Gastroesophageal sphincter (tissue), 4 donors: Measurements from ENCODE around the gene MTA1. TPM values are rescaled to one million over a fixed set of nuclear protein-coding genes. Genes with fewer than 3 reads are reported as not detected.

ENCODE experiments used
- ATAC-seq: fragments of 150-250 bp; one replicate; pipeline ENCODE4 v1.9.1; 2016; ENCODE audit warnings: mild to moderate bottlenecking, moderate library complexity
- H3K27ac ChIP-seq, 4 donors: fragments of 200-600 bp; sonication (generic) in 3 of 4; 1 replicate in 3 of 4; 2 replicates in 1 of 4; pipeline ENCODE4 v1.5.1; 2016 to 2019
- H3K27me3 ChIP-seq: fragments of 200-600 bp; sonication (generic); one replicate; pipeline ENCODE4 v1.5.1; 2019
- H3K36me3 ChIP-seq, 2 donors: fragments of 200-600 bp; sonication (generic); one replicate each; pipeline ENCODE4 v1.5.1; 2019; ENCODE audit warnings: control low read depth in 1 of 2
- H3K4me1 ChIP-seq, 3 donors: fragments of 200-600 bp; sonication (generic); 1 replicate in 2 of 3; 2 replicates in 1 of 3; pipeline ENCODE4 v1.5.1; 2016 to 2019; ENCODE audit warnings: control low read depth in 2 of 3
- H3K4me3 ChIP-seq, 2 donors: fragments of 200-600 bp; sonication (generic); one replicate each; pipeline ENCODE4 v1.5.1; 2019; ENCODE audit warnings: mild to moderate bottlenecking in 1 of 2, moderate library complexity in 1 of 2
- H3K9me3 ChIP-seq, 3 donors: fragments of 200-600 bp; sonication (generic); one replicate each; pipeline ENCODE4 v1.5.1; 2017 to 2019; ENCODE audit warnings: control low read depth in 2 of 3
- CTCF ChIP-seq, 4 experiments: fragments of 200-600 bp in 2 of 4; fragments of 450-650 bp in 2 of 4; sonication (generic) in 1 of 4; IDR thresholded peaks; one replicate each; pipeline ENCODE4 v1.5.1; 2017 to 2019; ENCODE audit warnings: antibody characterized with exemption in 4 of 4, mild to moderate bottlenecking in 2 of 4, moderate library complexity in 2 of 4
- EP300 ChIP-seq: sonication (generic); formaldehyde crosslinking; IDR thresholded peaks from one replicate; pipeline ENCODE4 v1.6.1; 2017; ENCODE audit warnings: antibody characterized with exemption, mild to moderate bottlenecking
- POLR2A ChIP-seq, 2 donors: fragments of 450-650 bp; IDR thresholded peaks; one replicate each; pipeline ENCODE4 v1.6.1; 2017; ENCODE audit warnings: antibody characterized with exemption in 2 of 2, mild to moderate bottlenecking in 2 of 2, moderate library complexity in 1 of 2
- POLR2AphosphoS5 ChIP-seq: sonication (generic); formaldehyde crosslinking; IDR thresholded peaks from one replicate; pipeline ENCODE4 v1.6.1; 2017; ENCODE audit warnings: antibody characterized with exemption
- WGBS, 2 donors: methylation state at CpG; one replicate each; pipeline ENCODE4 v1.1.5; 2018; ENCODE audit warnings: low coverage in 1 of 2; 5-methylcytosine and 5-hydroxymethylcytosine counted together
- total RNA-seq, 4 donors: library from RNA; depleted of rRNA; stranded (reverse); fragments of >200 nt; gene quantifications; one replicate each; pipeline ENCODE4 v1.1.0, GENCODE V29; 2016

MTA1 gene
- total RNA-seq, 4 donors from 2014 or later = 48.0 to 83.5 (median 58.7) TPM

- peaks cover 0 to 73% (median 50%) of the 10 kb centered on the region in 3 donors for H3K4me1 ChIP-seq
- peak overlapping the region; percentile 85 to 97 (median 94) for H3K27ac ChIP-seq
- TF ChIP-seq POLR2AphosphoS5 = no peak
- peak in 3 of 4 experiments; percentile 78 for TF ChIP-seq CTCF (IDR thresholded peaks at IDR 0.05)
- no peaks in the 10 kb centered on the region for H3K27me3 ChIP-seq
- 0% methylated on average over 1 to 9 of the region's 44 CpGs for WGBS, 2 donors
- no peaks in the 10 kb centered on the region for H3K9me3 ChIP-seq
- H3K36me3 ChIP-seq = peaks cover 0 to 12% of the 10 kb centered on the region in 2 donors
- ATAC-seq = peak; percentile 15
- H3K4me3 ChIP-seq = peak overlapping the region; percentile 51 to 61
Observed at GRCh38 chr14:105489542-105490266, 70.1 kb downstream of the MTA1 start.

DNA sequence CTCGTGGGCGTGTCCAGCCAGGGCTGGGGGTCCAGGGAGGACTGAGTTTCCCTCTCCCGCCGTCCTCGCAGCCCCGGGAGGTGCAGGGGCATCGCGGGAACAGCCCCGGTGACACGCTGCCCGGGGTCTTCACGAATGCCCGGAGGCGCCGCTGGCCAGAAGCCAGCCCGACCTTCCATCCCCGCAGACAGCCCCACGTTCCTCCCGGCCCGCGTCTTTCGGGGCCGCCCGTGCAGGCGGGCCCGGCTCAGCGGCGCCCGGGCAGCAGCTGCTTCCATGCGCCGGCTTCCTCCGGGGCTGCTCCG, 70.6 kb downstream of the MTA1 start:
- peak; percentile 4 for ATAC-seq
- no peaks in the 10 kb centered on the region for H3K9me3 ChIP-seq
- TF ChIP-seq EP300 (no peak), POLR2A (IDR thresholded peaks at IDR 0.05) (no peak), POLR2AphosphoS5 (no peak), CTCF (IDR thresholded peaks at IDR 0.05) (no peak)
- peaks cover 0 to 68% (median 44%) of the 10 kb centered on the region in 3 donors for H3K4me1 ChIP-seq
- H3K27ac ChIP-seq = peak overlapping the region; percentile 85 to 97 (median 94)
- WGBS, 2 donors = no CpG with 5 or more reads among the region's 33 CpGs
- no peaks in the 10 kb centered on the region for H3K27me3 ChIP-seq
- H3K4me3 ChIP-seq = peak overlapping the region; percentile 51 to 61
- H3K36me3 ChIP-seq = peaks cover 0 to 12% of the 10 kb centered on the region in 2 donors

- Histone ChIP-seq H3K4me1 (peaks cover 0 to 67% (median 40%) of the 10 kb centered on the region in 3 donors), H3K36me3 (peaks cover 0 to 12% of the 10 kb centered on the region in 2 donors), H3K9me3 (no peaks in the 10 kb centered on the region), H3K4me3 (peak within 1 kb of the TSS; percentile 51 to 69), H3K27ac (peak within 1 kb of the TSS; percentile 85 to 97 (median 94)), H3K27me3 (no peaks in the 10 kb centered on the region)
- WGBS, 2 donors = no CpG with 5 or more reads among the region's 94 CpGs
- TF ChIP-seq EP300 (no peak), CTCF (IDR thresholded peaks at IDR 0.05) (peak in 3 of 4 experiments; percentile 82 to 99 (median 98)), POLR2A (IDR thresholded peaks at IDR 0.05) (peak; percentile 62 to 68), POLR2AphosphoS5 (peak; percentile 46)
- ATAC-seq = peak; percentile 90
Observed at GRCh38 chr14:105490572-105491365, 71.1 kb downstream of the MTA1 start, which contains the start of gene TEDC1. TSS of gene TEDC1 (plus strand) at chr14:105491246. CDS start at chr14:105491376, 130 bp downstream.

DNA sequence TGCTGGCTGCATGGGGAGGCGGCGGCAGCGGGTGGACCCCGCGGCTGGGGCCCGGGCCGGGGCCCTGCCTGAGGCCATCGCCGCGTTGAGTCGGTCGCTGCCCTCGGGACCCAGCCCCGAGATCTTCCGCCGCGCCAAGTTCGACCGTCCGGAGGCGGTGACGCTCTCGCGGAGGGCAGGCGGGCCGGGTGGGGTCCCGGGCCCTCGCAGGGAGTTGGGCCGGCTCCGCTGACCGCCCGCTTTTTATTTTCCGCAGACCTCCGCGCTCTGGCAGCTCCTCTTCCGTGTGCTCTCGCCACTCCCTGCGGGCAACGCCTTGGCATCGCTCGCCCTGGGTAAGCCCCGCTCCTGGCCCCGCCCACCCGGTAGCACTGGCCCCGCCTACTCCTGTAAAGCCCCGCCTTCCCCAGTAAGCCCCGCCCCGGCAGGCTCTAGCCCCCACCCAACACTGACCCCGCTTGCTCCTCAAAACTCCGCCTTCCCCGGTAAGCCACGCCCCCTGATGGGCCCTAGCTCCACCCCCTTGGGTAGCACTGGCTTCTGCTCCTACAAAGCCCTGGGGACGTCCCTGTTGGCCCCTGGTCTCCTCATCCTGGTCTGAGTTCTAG, 71.8 kb downstream of the MTA1 start:
- no peak for ATAC-seq
- TF ChIP-seq EP300 = no peak
- TF ChIP-seq POLR2A (IDR thresholded peaks at IDR 0.05) = peak; percentile 32 to 39
- Histone ChIP-seq H3K4me3 (peak overlapping the region; percentile 43 to 69), H3K27me3 (no peaks in the 10 kb centered on the region), H3K9me3 (no peaks in the 10 kb centered on the region), H3K27ac (peak overlapping the region; percentile 21 to 97 (median 94)), H3K4me1 (peaks cover 0 to 60% (median 33%) of the 10 kb centered on the region in 3 donors), H3K36me3 (peaks cover 0 to 12% of the 10 kb centered on the region in 2 donors)
- 15% methylated on average over 4 of the region's 53 CpGs; no CpG with 5 or more reads in 1 of the 2 donors for WGBS, 2 donors
